DOHH2 (cell line): Measurements from ENCODE around the gene SMARCB1.

ENCODE experiments used
- H3F3A ChIP-seq: fragments of 200-600 bp; sonication (generic), shearing (Covaris generic); 2 replicates; pipeline ENCODE4 v1.6.0; 2016; ENCODE audit warnings: antibody characterized with exemption, mild to moderate bottlenecking; ENCODE audit not compliant: control insufficient read depth, insufficient read depth
- H3K27ac ChIP-seq: fragments of 200-600 bp; sonication (generic); 2 replicates; pipeline ENCODE4 v1.5.1; 2014; ENCODE audit warnings: low read depth, mild to moderate bottlenecking, low read length, moderate library complexity
- H3K27me3 ChIP-seq: fragments of 200-600 bp; sonication (generic); 2 replicates; pipeline ENCODE4 v1.6.1; 2014; ENCODE audit warnings: mild to moderate bottlenecking, low read length, mixed read lengths; ENCODE audit not compliant: control insufficient read depth
- H3K36me3 ChIP-seq: fragments of 200-600 bp; sonication (generic); 2 replicates; pipeline ENCODE4 v1.6.1; 2014; ENCODE audit warnings: mild to moderate bottlenecking, low read length, moderate library complexity, mixed read lengths; ENCODE audit not compliant: control insufficient read depth
- H3K4me1 ChIP-seq: fragments of 200-600 bp; sonication (generic); 2 replicates; pipeline ENCODE4 v1.6.1; 2014; ENCODE audit warnings: mild to moderate bottlenecking, low read length, mixed read lengths; ENCODE audit not compliant: control insufficient read depth
- H3K4me2 ChIP-seq: fragments of 200-600 bp; sonication (generic); 2 replicates; pipeline ENCODE4 v1.6.0; 2014; ENCODE audit warnings: mild to moderate bottlenecking, low read length, moderate library complexity
- H3K4me3 ChIP-seq: fragments of 200-600 bp; sonication (generic); 2 replicates; pipeline ENCODE4 v1.5.1; 2014; ENCODE audit warnings: mild to moderate bottlenecking, low read length, mixed read lengths
- H3K79me2 ChIP-seq: fragments of 200-600 bp; sonication (generic); 2 replicates; pipeline ENCODE4 v1.6.1; 2014; ENCODE audit warnings: mild to moderate bottlenecking, low read length, mixed read lengths; ENCODE audit not compliant: control insufficient read depth
- H3K9me2 ChIP-seq: fragments of 200-600 bp; sonication (generic); replicated peaks from 2 replicates; pipeline ENCODE4 v1.6.1; 2014; ENCODE audit warnings: mild to moderate bottlenecking, low read length, mixed read lengths; ENCODE audit not compliant: control insufficient read depth
- H3K9me3 ChIP-seq: fragments of 200-600 bp; sonication (generic); 2 replicates; pipeline ENCODE4 v1.6.1; 2014; ENCODE audit warnings: antibody characterized with exemption, low read length, mixed read lengths; ENCODE audit not compliant: control insufficient read depth, insufficient read depth
- H4K20me1 ChIP-seq: fragments of 200-600 bp; sonication (generic); 2 replicates; pipeline ENCODE4 v1.6.0; 2014; ENCODE audit warnings: low read depth, mild to moderate bottlenecking, antibody characterized with exemption, low read length, moderate library complexity; ENCODE audit not compliant: control insufficient read depth, insufficient read depth
- CTCF ChIP-seq: fragments of 200-600 bp; sonication (generic); IDR thresholded peaks from one replicate; pipeline ENCODE4 v1.5.1; 2014; ENCODE audit warnings: antibody characterized with exemption, mild to moderate bottlenecking, low read depth, low read length; ENCODE audit not compliant: poor library complexity, severe bottlenecking
- EZH2phosphoT487 ChIP-seq: fragments of 200-600 bp; sonication (generic); IDR thresholded peaks from 2 replicates; pipeline ENCODE4 v1.6.1; 2017; ENCODE audit warnings: borderline replicate concordance, mild to moderate bottlenecking, antibody characterized with exemption, low read length, moderate library complexity, mixed read lengths

SMARCB1 gene

GRCh38 chr22:23782703-23783102, 4.1 kb upstream of the SMARCB1 start:
- Histone ChIP-seq H3F3A (peaks cover 2% of the 10 kb centered on the region; the same call in 1 of the 2 replicates), H3K4me1 (peaks cover 12% of the 10 kb centered on the region), H3K27me3 (no peaks in the 10 kb centered on the region), H3K4me3 (no peak overlapping the region), H3K9me3 (no peaks in the 10 kb centered on the region), H3K36me3 (peaks cover 4% of the 10 kb centered on the region), H3K4me2 (no peak overlapping the region), H4K20me1 (peaks cover 3% of the 10 kb centered on the region), H3K9me2 (no peaks in the 10 kb centered on the region), H3K27ac (no peak overlapping the region), H3K79me2 (peaks cover 11% of the 10 kb centered on the region)
- TF ChIP-seq CTCF = no peak

- peaks cover 19% of the 10 kb centered on the region for H3K79me2 ChIP-seq
- H3K9me2 ChIP-seq = no peaks in the 10 kb centered on the region
- TF ChIP-seq CTCF (no peak), EZH2phosphoT487 (no peak)
- peaks cover 12% of the 10 kb centered on the region for H3K36me3 ChIP-seq
- no peaks in the 10 kb centered on the region for H3K9me3 ChIP-seq
- H3K4me2 ChIP-seq = no peak overlapping the region
- no peak overlapping the region for H3K4me3 ChIP-seq
- no peak overlapping the region for H3K27ac ChIP-seq
- H3K4me1 ChIP-seq = peaks cover 20% of the 10 kb centered on the region
- no peaks in the 10 kb centered on the region for H3K27me3 ChIP-seq
- peaks cover 10% of the 10 kb centered on the region for H4K20me1 ChIP-seq
- peaks cover 2% of the 10 kb centered on the region; the same call in 1 of the 2 replicates for H3F3A ChIP-seq
These were observed 3.3 kb upstream of the SMARCB1 start for GRCh38 chr22:23783265-23784150.

GRCh38 chr22:23784215-23784732, 2.5 kb upstream of the SMARCB1 start:
- Histone ChIP-seq H3K79me2 (peaks cover 27% of the 10 kb centered on the region), H3K36me3 (peaks cover 19% of the 10 kb centered on the region), H3K4me1 (peaks cover 28% of the 10 kb centered on the region), H3K27ac (no peak overlapping the region), H3K9me2 (no peaks in the 10 kb centered on the region), H3K27me3 (no peaks in the 10 kb centered on the region), H3K9me3 (no peaks in the 10 kb centered on the region), H4K20me1 (peaks cover 14% of the 10 kb centered on the region), H3F3A (peaks cover 2% of the 10 kb centered on the region; the same call in 1 of the 2 replicates), H3K4me3 (no peak overlapping the region), H3K4me2 (no peak overlapping the region)
- TF ChIP-seq EZH2phosphoT487 = no peak
- no peak for TF ChIP-seq CTCF
